Measurements from ENCODE around the gene COPZ2.
"Not testable (repeated sequence)": the region's sequence is repeated elsewhere in the genome, so short reads cannot be mapped to it uniquely, and the experiment has no call there.

Gene COPZ2

DNA sequence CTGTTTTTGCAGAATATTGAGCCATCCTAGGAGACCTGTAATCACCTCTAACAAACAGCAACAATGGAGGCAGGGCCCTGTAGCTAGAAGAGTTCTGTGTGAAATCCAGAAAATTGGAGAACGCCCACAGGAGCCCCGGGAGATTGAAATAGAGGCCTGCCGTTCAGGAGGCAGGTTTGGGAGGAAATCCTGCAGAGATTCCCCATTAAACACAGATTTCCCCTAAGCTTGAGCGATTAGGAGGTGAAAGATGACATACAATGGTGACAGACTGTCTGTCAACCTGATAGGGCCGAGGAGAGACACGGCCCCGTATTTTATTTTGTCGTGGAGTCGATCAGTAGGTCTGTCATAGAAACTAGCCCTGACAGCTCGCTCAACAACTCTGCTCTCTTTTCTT, 48.4 kb downstream of the COPZ2 start:
- H3K27ac ChIP-seq: no peak overlapping the region; the same call in 1 of the 2 replicates
- no peak overlapping the region for H3K4me3 ChIP-seq (IDR thresholded peaks at IDR 0.05; ENCODE audit: insufficient read depth, low read depth, low read length)
- TF ChIP-seq, protein P1, sequence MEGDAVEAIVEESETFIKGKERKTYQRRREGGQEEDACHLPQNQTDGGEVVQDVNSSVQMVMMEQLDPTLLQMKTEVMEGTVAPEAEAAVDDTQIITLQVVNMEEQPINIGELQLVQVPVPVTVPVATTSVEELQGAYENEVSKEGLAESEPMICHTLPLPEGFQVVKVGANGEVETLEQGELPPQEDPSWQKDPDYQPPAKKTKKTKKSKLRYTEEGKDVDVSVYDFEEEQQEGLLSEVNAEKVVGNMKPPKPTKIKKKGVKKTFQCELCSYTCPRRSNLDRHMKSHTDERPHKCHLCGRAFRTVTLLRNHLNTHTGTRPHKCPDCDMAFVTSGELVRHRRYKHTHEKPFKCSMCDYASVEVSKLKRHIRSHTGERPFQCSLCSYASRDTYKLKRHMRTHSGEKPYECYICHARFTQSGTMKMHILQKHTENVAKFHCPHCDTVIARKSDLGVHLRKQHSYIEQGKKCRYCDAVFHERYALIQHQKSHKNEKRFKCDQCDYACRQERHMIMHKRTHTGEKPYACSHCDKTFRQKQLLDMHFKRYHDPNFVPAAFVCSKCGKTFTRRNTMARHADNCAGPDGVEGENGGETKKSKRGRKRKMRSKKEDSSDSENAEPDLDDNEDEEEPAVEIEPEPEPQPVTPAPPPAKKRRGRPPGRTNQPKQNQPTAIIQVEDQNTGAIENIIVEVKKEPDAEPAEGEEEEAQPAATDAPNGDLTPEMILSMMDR (conservative IDR thresholded peaks at IDR 0.05; ENCODE audit: low read depth, low read length): no peak
- H3K36me3 ChIP-seq (ENCODE audit: insufficient read depth): no peaks in the 10 kb centered on the region
- no peaks in the 10 kb centered on the region for H4K20me1 ChIP-seq (ENCODE audit: insufficient read depth)
- peak overlapping the region; percentile 82 for H3K4me2 ChIP-seq
- no peaks in the 10 kb centered on the region for H3K79me2 ChIP-seq (ENCODE audit: insufficient read depth, low read depth)
- H3K27me3 ChIP-seq (ENCODE audit: insufficient read depth, low read depth): no peaks in the 10 kb centered on the region
- no peak overlapping the region for H2AFZ ChIP-seq (ENCODE audit: low read depth)
- H3K4me1 ChIP-seq (ENCODE audit: low read depth, poor library complexity, severe bottlenecking): peaks cover 40% of the 10 kb centered on the region
- no peak overlapping the region for H3K9ac ChIP-seq

DNA sequence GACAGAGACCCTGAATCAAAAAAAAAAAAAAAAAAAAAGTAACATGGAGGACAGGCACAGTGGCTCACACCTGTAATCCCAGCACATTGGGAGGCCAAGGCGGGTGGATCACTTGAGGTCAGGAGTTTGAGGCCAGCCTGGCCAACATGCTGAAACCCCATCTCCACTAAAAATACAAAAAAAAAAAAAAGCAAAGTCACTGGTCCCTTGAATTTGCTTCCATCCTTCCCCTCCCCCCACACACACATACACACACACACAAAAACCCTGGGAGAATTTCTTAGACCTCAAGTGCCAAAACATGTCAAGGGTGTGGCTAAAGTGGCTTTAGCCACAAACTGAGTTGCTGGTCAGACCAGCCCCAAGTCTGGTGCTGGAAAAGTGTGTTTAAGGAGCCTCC, 49.2 kb downstream of the COPZ2 start:
- H4K20me1 ChIP-seq (ENCODE audit: insufficient read depth); H3K27ac ChIP-seq; H3K27me3 ChIP-seq (ENCODE audit: insufficient read depth, low read depth); H2AFZ ChIP-seq (ENCODE audit: low read depth); H3K36me3 ChIP-seq (ENCODE audit: insufficient read depth); H3K79me2 ChIP-seq (ENCODE audit: insufficient read depth, low read depth); H3K9ac ChIP-seq; H3K4me3 ChIP-seq (IDR thresholded peaks at IDR 0.05; ENCODE audit: insufficient read depth, low read depth, low read length): not testable (repeated sequence)
- Histone ChIP-seq H3K4me1 (ENCODE audit: low read depth, poor library complexity, severe bottlenecking) (peaks cover 40% of the 10 kb centered on the region), H3K4me2 (peak overlapping the region; percentile 82)

DNA sequence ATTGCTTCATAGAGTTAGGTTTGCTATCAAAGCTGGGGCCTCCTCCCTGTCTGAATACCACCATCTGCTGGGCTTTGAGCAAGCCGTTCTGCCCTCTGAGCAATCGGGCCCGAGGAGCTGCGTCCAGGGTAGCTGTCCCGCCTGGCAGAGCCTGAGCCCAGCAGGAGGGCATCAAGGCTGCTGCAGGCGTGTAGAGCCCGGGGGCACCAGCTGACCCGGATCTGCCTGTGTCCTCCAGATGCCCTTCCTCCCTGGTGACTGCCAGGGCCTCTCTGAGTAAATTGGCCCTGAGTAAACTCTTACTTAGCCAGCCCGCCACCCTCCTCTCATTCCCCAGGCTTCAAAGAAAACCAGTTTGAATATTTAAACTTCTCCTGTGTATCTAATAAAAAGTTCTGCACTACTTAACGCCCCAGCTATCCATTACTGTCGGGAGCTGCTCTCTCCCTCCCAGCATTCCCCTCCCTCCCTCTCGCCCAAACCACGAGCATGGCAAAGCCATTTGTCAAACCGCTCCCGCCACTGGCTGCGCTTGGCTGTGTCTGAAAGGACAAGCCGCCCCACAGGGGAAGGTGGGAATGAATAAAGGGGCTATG, 50.3 kb downstream of the COPZ2 start:
- H3K9ac ChIP-seq: no peak overlapping the region
- no peak overlapping the region for H3K27ac ChIP-seq
- H2AFZ ChIP-seq (ENCODE audit: low read depth): no peak overlapping the region

DNA sequence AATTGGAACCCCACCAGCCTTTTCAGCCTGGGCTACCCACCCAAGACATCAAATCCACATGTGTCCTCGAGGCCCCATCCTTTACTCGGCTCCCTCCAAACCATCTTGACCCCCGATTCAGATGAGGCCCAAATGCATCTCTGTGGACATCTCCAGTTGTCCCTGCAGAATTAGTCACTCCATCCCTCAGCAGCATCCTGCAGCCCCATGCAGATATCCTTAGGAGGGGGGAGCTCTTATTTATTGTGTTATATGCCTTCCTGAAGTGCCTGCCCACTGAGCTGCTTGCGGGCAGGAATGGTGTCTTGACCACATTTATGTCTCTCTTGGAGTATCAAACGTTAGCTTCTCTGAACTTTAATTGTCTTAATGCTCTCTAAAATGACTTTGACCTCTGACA, 51.1 kb downstream of the COPZ2 start:
- Histone ChIP-seq H3K4me1 (ENCODE audit: low read depth, poor library complexity, severe bottlenecking) (peaks cover 40% of the 10 kb centered on the region), H3K36me3 (ENCODE audit: insufficient read depth) (no peaks in the 10 kb centered on the region), H4K20me1 (ENCODE audit: insufficient read depth) (no peaks in the 10 kb centered on the region), H3K9ac (no peak overlapping the region), H3K27me3 (ENCODE audit: insufficient read depth, low read depth) (no peaks in the 10 kb centered on the region), H3K27ac (no peak overlapping the region), H3K4me3 (IDR thresholded peaks at IDR 0.05; ENCODE audit: insufficient read depth, low read depth, low read length) (no peak overlapping the region), H3K4me2 (no peak overlapping the region), H2AFZ (ENCODE audit: low read depth) (no peak overlapping the region), H3K79me2 (ENCODE audit: insufficient read depth, low read depth) (no peaks in the 10 kb centered on the region)
- TF ChIP-seq, protein P1 (conservative IDR thresholded peaks at IDR 0.05; ENCODE audit: low read depth, low read length): no peak

More for the DNA sequence above, 50.3 kb downstream of the COPZ2 start:
- Histone ChIP-seq H3K4me1 (ENCODE audit: low read depth, poor library complexity, severe bottlenecking) (peaks cover 40% of the 10 kb centered on the region), H4K20me1 (ENCODE audit: insufficient read depth) (no peaks in the 10 kb centered on the region), H3K4me3 (IDR thresholded peaks at IDR 0.05; ENCODE audit: insufficient read depth, low read depth, low read length) (no peak overlapping the region), H3K27me3 (ENCODE audit: insufficient read depth, low read depth) (no peaks in the 10 kb centered on the region), H3K79me2 (ENCODE audit: insufficient read depth, low read depth) (no peaks in the 10 kb centered on the region), H3K4me2 (no peak overlapping the region), H3K36me3 (ENCODE audit: insufficient read depth) (no peaks in the 10 kb centered on the region)
- TF ChIP-seq, protein P1 (conservative IDR thresholded peaks at IDR 0.05; ENCODE audit: low read depth, low read length): no peak

DNA sequence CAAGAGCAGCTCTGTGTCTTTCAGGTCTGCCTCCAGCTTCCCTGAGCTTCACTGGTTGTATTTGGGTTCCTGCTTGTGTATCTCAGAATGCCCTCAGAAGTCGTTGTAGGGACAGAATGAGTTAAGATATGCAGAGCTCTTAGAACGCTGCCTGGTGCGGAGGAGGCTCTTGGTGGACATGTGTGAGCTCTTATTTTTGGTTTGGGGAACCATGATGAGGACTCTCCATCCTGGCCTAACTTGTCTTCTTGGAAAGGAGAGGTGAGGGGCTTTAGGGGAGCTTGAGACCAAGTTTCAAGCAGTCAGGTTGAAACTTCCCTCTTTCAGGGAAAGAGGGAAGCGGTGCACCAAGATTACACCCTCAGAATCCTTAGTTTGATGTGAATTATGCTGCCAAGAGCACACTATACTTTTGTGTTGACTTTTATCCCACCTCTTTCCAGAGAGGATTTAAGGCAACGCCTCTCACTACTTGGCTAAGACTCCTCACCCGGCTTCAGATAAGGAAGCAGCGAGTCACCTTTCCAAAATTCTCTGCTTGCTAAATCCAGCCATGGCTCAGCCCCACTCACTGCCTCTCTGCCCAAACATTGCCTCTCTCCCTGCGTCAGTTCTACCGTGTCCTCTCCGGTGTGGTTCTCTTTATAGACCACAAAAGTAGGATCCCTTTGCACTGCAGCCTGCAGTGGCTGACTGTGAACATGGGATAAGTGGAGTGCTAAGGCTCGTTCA, 53.9 kb downstream of the COPZ2 start:
- Histone ChIP-seq H3K36me3 (ENCODE audit: insufficient read depth) (no peaks in the 10 kb centered on the region), H3K4me1 (ENCODE audit: low read depth, poor library complexity, severe bottlenecking) (peaks cover 14% of the 10 kb centered on the region), H2AFZ (ENCODE audit: low read depth) (no peak overlapping the region), H3K27ac (no peak overlapping the region), H4K20me1 (ENCODE audit: insufficient read depth) (no peaks in the 10 kb centered on the region), H3K9ac (no peak overlapping the region), H3K27me3 (ENCODE audit: insufficient read depth, low read depth) (no peaks in the 10 kb centered on the region), H3K4me3 (IDR thresholded peaks at IDR 0.05; ENCODE audit: insufficient read depth, low read depth, low read length) (no peak overlapping the region), H3K79me2 (ENCODE audit: insufficient read depth, low read depth) (no peaks in the 10 kb centered on the region), H3K4me2 (no peak overlapping the region)
- TF ChIP-seq, protein P1 (conservative IDR thresholded peaks at IDR 0.05; ENCODE audit: low read depth, low read length): no peak

All from KMS-11 (cell line).